HG02571 (cell line): ENCODE measurements around the gene FARSB.
"Not testable (repeated sequence)": the region's sequence is repeated elsewhere in the genome, so short reads cannot be mapped to it uniquely, and the experiment has no call there.

Experiments used
- ATAC-seq: cut with Tn5 transposase; IDR thresholded peaks from one replicate; pipeline ENCODE4 v1.9.1; 2021; ENCODE audit warnings: mild to moderate bottlenecking, moderate library complexity; ENCODE audit not compliant: unreplicated experiment

FARSB gene

GRCh38 chr2:222655787-222656525 lies at the start of gene FARSB:
Gene FARSB, minus strand, starts transcription at chr2:222656092. Its CDS starts 19 bp downstream, at chr2:222656073.
- ATAC-seq: peak; percentile 86

GRCh38 chr2:222703886-222704285 lies 48.0 kb upstream of the FARSB start:
- no peak for ATAC-seq

GRCh38 chr2:222703091-222703490 lies 47.2 kb upstream of the FARSB start:
- no peak for ATAC-seq

- no peak for ATAC-seq
Observed at GRCh38 chr2:222701721-222702131, 45.8 kb upstream of the FARSB start.

- no peak for ATAC-seq
Observed at GRCh38 chr2:222701233-222701632, 45.3 kb upstream of the FARSB start.

DNA sequence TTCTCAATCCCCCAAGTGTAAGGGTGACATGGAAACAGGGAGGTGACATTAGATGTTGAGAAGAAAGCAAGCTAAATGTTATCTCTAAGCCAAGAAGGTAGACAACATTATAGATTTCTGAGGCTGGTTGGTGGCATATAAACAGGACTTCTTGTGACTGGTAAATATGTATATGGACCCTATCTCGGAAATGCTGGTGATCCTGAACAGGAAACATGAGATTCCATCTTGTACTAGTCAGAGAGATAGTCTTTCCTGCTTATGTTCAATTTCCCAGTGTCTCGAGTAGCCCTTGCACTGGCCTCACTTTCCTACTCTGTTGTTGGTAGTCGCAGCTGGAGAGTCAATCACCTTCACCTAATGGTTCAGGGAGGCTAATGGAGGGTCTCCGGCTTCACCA lies 42.4 kb upstream of the FARSB start:
- ATAC-seq: no peak

- peak; percentile 46 for ATAC-seq
Observed at GRCh38 chr2:222693837-222694236, 37.9 kb upstream of the FARSB start.

- not testable (repeated sequence) for ATAC-seq
Observed at GRCh38 chr2:222693413-222693812, 37.5 kb upstream of the FARSB start.

- peak; percentile 92 for ATAC-seq
Observed at GRCh38 chr2:222690564-222691200, 34.8 kb upstream of the FARSB start.

DNA sequence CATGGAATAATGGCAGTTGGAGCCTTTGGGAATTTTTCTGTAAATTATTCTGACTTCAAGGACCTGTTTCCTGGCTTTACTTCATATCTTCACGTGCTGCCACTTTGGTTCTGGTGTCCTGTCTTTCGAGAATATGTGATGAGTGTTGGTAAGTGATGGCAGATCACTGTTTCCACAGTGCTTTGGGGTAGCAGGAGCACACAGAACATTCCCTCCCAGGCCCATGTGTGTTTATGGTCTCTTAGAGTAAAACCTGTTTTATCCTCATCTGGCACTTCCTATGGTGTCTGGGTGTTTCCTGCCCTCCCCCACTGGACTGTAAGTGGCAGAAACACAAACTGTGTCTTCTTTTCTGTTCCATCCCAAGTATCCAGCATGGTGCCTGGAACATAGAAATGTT lies 33.4 kb upstream of the FARSB start:
- no peak for ATAC-seq

DNA sequence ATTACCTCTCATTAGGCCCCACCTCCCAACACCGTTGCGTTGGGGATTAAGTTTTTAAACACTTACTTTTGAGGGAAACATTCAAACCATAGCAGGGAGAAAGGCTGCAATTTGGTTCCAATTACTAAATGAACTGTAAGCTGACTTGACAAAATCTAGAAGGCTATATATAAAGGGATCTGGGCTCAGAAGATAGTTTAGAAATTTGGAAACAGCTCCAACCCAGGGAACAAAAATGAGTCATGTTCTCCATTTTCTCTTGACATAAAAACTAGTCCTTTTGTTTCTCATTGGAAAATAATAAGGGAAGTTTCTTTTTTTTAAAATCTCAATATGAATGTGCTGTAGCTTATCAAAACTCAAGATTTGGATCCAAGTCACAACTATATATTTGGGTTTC lies 33.0 kb upstream of the FARSB start:
- ATAC-seq: no peak

GRCh38 chr2:222686086-222686750 lies 30.3 kb upstream of the FARSB start:
- no peak for ATAC-seq

DNA sequence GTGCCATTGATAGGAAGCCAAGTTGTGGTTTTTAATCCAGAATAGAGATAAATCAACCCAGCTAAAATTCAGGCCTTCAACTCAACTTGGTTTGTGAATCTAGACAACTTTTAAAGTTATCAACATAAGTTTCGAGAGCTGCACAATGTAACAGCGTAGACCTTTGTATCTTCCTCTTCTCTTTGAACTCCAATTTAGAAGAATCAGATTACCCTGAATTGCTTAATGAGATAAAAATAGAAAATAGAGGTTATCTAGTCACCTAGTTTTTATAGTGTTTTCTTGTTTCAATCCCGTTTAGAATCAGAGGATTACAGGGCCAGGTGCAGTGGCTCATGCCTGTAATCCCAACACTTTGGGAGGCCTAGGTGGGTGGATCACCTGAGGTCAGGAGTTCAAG lies 27.9 kb upstream of the FARSB start:
- ATAC-seq: no peak

GRCh38 chr2:222677981-222678380 lies 22.1 kb upstream of the FARSB start:
- ATAC-seq: no peak

DNA sequence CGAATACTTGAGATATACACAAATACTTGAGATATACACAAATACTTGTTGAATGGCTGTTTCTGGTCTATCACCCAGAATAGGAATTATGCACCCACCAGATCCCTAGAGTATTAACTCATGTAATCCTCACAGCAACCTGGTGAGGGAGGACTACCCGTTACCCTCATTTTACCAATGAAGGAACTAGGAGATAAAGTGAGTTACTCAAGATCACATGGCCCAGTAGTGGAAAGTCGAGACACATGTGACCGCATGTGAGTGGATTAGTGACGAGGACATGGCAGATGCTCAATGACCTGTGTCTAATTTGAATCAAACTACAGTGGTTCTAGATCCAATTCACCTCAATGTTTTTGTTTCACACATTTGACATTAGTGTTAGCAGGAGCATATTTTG lies 18.0 kb upstream of the FARSB start:
- no peak for ATAC-seq

DNA sequence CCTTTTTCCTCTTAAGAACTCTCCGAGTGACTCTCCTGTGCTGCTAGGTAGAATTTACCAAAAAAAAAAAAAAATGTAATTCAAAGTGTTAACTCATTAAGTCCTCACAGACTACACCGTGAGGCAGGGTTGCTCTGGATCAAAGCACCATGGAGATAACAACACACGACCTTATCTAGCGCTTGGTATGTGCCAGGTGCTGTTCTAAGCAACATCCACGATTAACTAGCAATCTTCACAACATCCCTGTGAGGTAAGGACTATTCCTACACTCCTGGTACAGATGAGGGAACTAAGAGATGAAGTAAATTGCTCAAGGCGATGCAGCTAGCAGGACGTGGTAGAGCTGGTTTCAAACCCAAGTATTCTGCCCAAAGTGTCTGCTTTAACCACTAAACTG lies 17.4 kb upstream of the FARSB start:
- ATAC-seq: no peak

DNA sequence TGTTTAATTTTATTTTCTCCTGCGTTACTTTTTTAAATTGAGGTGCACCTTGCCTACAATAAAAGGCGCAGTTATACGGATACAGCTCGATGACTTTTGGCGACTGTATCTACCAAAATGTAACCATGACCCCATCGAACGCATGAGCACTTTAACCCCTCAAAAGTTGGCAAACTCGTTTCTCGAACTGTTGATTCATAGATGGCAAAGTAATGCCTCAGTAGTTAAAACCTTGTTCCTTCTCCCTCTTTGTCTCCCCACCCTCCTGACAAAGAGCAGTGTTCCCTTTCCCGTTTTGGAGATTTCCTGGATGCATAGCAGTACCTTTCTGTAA lies 16.1 kb upstream of the FARSB start:
- no peak for ATAC-seq

GRCh38 chr2:222671259-222672067 lies 15.6 kb upstream of the FARSB start, which contains the start of gene MOGAT1:
Gene MOGAT1, plus strand, starts transcription at chr2:222671658. Its CDS starts 128 bp downstream, at chr2:222671786.
- no peak for ATAC-seq

DNA sequence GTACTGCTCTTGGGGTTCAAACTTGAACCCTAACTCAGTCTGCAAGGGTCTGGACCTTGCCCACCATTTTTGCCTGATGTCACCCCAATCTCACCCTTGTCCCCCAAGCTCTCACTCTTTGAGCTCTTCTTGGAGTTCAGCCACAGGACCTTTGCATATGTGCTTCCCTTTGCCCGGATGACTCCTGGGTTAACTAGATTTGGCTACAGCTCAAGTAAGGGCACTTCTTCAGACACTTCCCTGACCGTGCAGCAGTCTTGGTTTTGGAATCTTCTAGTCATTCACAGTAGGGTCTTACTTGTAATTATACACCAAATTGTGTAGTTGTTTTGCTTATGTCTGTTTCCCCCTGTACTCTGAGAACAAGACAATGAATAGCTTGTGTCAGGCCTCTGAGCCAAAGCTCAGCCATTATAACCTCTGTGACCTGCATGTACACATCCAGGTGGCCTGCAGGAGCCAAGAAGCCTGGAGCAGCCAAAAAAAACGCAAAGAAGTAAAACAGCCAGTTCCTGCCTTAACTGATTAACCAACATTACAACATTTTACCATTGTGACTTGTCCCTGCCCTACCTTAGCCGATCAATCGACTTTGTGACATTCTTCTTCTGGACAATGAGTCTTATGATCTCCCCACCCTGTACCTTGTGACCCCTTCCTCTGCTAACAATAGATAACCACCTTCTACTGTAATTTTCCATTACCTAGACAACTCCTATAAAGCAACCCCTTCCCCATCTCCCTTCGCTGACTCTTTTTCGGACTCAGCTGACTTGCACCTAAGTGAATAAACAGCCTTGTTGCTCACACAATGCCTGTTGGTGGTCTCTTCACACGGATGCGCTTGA lies 14.5 kb upstream of the FARSB start:
- ATAC-seq: no peak

- ATAC-seq: no peak
Observed at GRCh38 chr2:222669353-222669752, 13.5 kb upstream of the FARSB start.
